Natural killer cell treated with Interleukin-12 subunit alpha and Interleukin-12 subunit beta and Interleukin-15 and Interleukin-18, amount 100 ng/mL, for 72 hours (primary cell): ENCODE data around the gene CFAP299. TPM values are rescaled to one million over a fixed set of nuclear protein-coding genes. Genes with fewer than 3 reads are reported as not detected.

Source experiments
- ATAC-seq, 2 donors: fragments of 150-1000 bp; cut with Tn5 transposase in 1 of 2; sonication (Bioruptor Pico), chemical (Tn5 transposase) in 1 of 2; 2 replicates each; pipeline ENCODE4 v1.10.0; 2021
- DNase-seq: peaks from one replicate; pipeline ENCODE4 v3.0.0; 2022; ENCODE audit warnings: low spot score
- H3K27ac Mint-ChIP-seq, 2 donors: 1 replicate in 1 of 2; 2 replicates in 1 of 2; pipeline ENCODE4 v1.8.0; 2022; ENCODE audit warnings: mixed read lengths in 2 of 2, mild to moderate bottlenecking in 1 of 2, moderate library complexity in 1 of 2
- H3K27me3 Mint-ChIP-seq, 2 donors: 1 replicate in 1 of 2; 2 replicates in 1 of 2; pipeline ENCODE4 v1.8.0; 2022; ENCODE audit warnings: mixed read lengths in 2 of 2
- H3K36me3 Mint-ChIP-seq: one replicate; pipeline ENCODE4 v1.8.0; 2022; ENCODE audit warnings: mixed read lengths
- H3K4me1 Mint-ChIP-seq, 2 donors: 1 replicate in 1 of 2; 2 replicates in 1 of 2; pipeline ENCODE4 v1.8.0; 2022; ENCODE audit warnings: low read depth in 2 of 2, mixed read lengths in 2 of 2, mild to moderate bottlenecking in 1 of 2
- H3K4me3 Mint-ChIP-seq: one replicate; pipeline ENCODE4 v1.8.0; 2022; ENCODE audit warnings: mixed read lengths
- H3K9me3 Mint-ChIP-seq: 2 replicates; pipeline ENCODE4 v1.8.0; 2022; ENCODE audit warnings: mixed read lengths
- total RNA-seq, 2 donors: library from RNA; stranded (reverse); gene quantifications; one replicate each; pipeline ENCODE4 v1.2.3, GENCODE V29; 2022

Gene CFAP299
- total RNA-seq, 2 donors from 2014 or later: not detected

GRCh38 chr4:80926446-80926845, 590.9 kb downstream of the CFAP299 start:
- Mint-ChIP-seq H3K27me3 (no peaks in the 10 kb centered on the region), H3K4me3 (no peak overlapping the region), H3K4me1 (no peaks in the 10 kb centered on the region), H3K27ac (no peak overlapping the region), H3K9me3 (no peaks in the 10 kb centered on the region), H3K36me3 (no peaks in the 10 kb centered on the region)
- ATAC-seq (no peak), DNase-seq (no peak)

GRCh38 chr4:80926891-80927290, 591.4 kb downstream of the CFAP299 start:
- Mint-ChIP-seq H3K4me3 (no peak overlapping the region), H3K9me3 (no peaks in the 10 kb centered on the region), H3K27ac (no peak overlapping the region), H3K36me3 (no peaks in the 10 kb centered on the region), H3K4me1 (no peaks in the 10 kb centered on the region), H3K27me3 (no peaks in the 10 kb centered on the region)
- ATAC-seq (no peak), DNase-seq (no peak)

- Mint-ChIP-seq H3K4me3 (no peak overlapping the region), H3K36me3 (no peaks in the 10 kb centered on the region)
Observed at GRCh38 chr4:80927420-80927819, 591.9 kb downstream of the CFAP299 start.

GRCh38 chr4:80931631-80932081, 596.1 kb downstream of the CFAP299 start:
- Mint-ChIP-seq H3K27me3 (peaks cover 0 to 6% of the 10 kb centered on the region in 2 donors), H3K4me1 (no peaks in the 10 kb centered on the region), H3K27ac (no peak overlapping the region), H3K9me3 (no peaks in the 10 kb centered on the region), H3K4me3 (no peak overlapping the region), H3K36me3 (no peaks in the 10 kb centered on the region)
- ATAC-seq (no peak), DNase-seq (no peak)

More at GRCh38 chr4:80927420-80927819, 591.9 kb downstream of the CFAP299 start:
- Mint-ChIP-seq H3K27me3 (no peaks in the 10 kb centered on the region), H3K27ac (no peak overlapping the region), H3K4me1 (no peaks in the 10 kb centered on the region), H3K9me3 (no peaks in the 10 kb centered on the region)
- ATAC-seq (no peak), DNase-seq (no peak)

- no peak for ATAC-seq
- no peaks in the 10 kb centered on the region for H3K4me1 Mint-ChIP-seq
- no peak for DNase-seq
- no peak overlapping the region for H3K4me3 Mint-ChIP-seq
- no peak overlapping the region for H3K27ac Mint-ChIP-seq
- H3K9me3 Mint-ChIP-seq: peaks cover 2% of the 10 kb centered on the region
- H3K27me3 Mint-ChIP-seq: peaks cover 16 to 21% of the 10 kb centered on the region in 2 donors
- no peaks in the 10 kb centered on the region for H3K36me3 Mint-ChIP-seq
Observed at GRCh38 chr4:80948141-80948540, 612.6 kb downstream of the CFAP299 start.

GRCh38 chr4:80948995-80949394, 613.5 kb downstream of the CFAP299 start:
- ATAC-seq: no peak
- H3K36me3 Mint-ChIP-seq: no peaks in the 10 kb centered on the region
- no peak overlapping the region for H3K27ac Mint-ChIP-seq
- H3K4me3 Mint-ChIP-seq: no peak overlapping the region
- H3K27me3 Mint-ChIP-seq: peaks cover 18 to 21% of the 10 kb centered on the region in 2 donors
- H3K9me3 Mint-ChIP-seq: peaks cover 2% of the 10 kb centered on the region
- no peak for DNase-seq
- no peaks in the 10 kb centered on the region for H3K4me1 Mint-ChIP-seq

- no peak for ATAC-seq
- Mint-ChIP-seq H3K4me1 (no peaks in the 10 kb centered on the region), H3K9me3 (no peaks in the 10 kb centered on the region), H3K4me3 (no peak overlapping the region), H3K27me3 (peaks cover 4 to 10% of the 10 kb centered on the region in 2 donors), H3K36me3 (no peaks in the 10 kb centered on the region), H3K27ac (no peak overlapping the region)
- no peak for DNase-seq
Observed at GRCh38 chr4:80956421-80956820, 620.9 kb downstream of the CFAP299 start.

- ATAC-seq (no peak), DNase-seq (no peak)
- H3K36me3 Mint-ChIP-seq: no peaks in the 10 kb centered on the region
- no peak overlapping the region for H3K4me3 Mint-ChIP-seq
- H3K9me3 Mint-ChIP-seq: no peaks in the 10 kb centered on the region
- no peaks in the 10 kb centered on the region for H3K4me1 Mint-ChIP-seq
- H3K27me3 Mint-ChIP-seq: peaks cover 12 to 20% of the 10 kb centered on the region in 2 donors
- H3K27ac Mint-ChIP-seq: no peak overlapping the region
Observed at GRCh38 chr4:80963051-80963450, 627.5 kb downstream of the CFAP299 start.

- H3K36me3 Mint-ChIP-seq: no peaks in the 10 kb centered on the region
- H3K4me3 Mint-ChIP-seq: no peak overlapping the region
- H3K27me3 Mint-ChIP-seq: peaks cover 18 to 25% of the 10 kb centered on the region in 2 donors
- H3K4me1 Mint-ChIP-seq: no peaks in the 10 kb centered on the region
- H3K9me3 Mint-ChIP-seq: no peaks in the 10 kb centered on the region
- no peak overlapping the region for H3K27ac Mint-ChIP-seq
- no peak for DNase-seq
- no peak for ATAC-seq
Observed at GRCh38 chr4:80967346-80967745, 631.8 kb downstream of the CFAP299 start.

GRCh38 chr4:80980239-80980638, 644.7 kb downstream of the CFAP299 start:
- Mint-ChIP-seq H3K27me3 (peaks cover 12 to 28% of the 10 kb centered on the region in 2 donors), H3K4me1 (no peaks in the 10 kb centered on the region), H3K27ac (no peak overlapping the region), H3K4me3 (no peak overlapping the region), H3K36me3 (no peaks in the 10 kb centered on the region), H3K9me3 (no peaks in the 10 kb centered on the region)
- ATAC-seq (no peak), DNase-seq (no peak)

- H3K9me3 Mint-ChIP-seq: no peaks in the 10 kb centered on the region
- peaks cover 9 to 23% of the 10 kb centered on the region in 2 donors for H3K27me3 Mint-ChIP-seq
- no peak for ATAC-seq
- no peak overlapping the region for H3K4me3 Mint-ChIP-seq
- H3K4me1 Mint-ChIP-seq: peaks cover 0 to 5% of the 10 kb centered on the region in 2 donors
- no peak overlapping the region for H3K27ac Mint-ChIP-seq
- no peaks in the 10 kb centered on the region for H3K36me3 Mint-ChIP-seq
- no peak for DNase-seq
Observed at GRCh38 chr4:80986011-80986410, 650.5 kb downstream of the CFAP299 start.

- no peak overlapping the region for H3K27ac Mint-ChIP-seq
- H3K4me1 Mint-ChIP-seq: peaks cover 0 to 5% of the 10 kb centered on the region in 2 donors
- no peaks in the 10 kb centered on the region for H3K36me3 Mint-ChIP-seq
- DNase-seq: peak; percentile 61
- no peak overlapping the region for H3K4me3 Mint-ChIP-seq
- ATAC-seq: no peak
- no peaks in the 10 kb centered on the region for H3K9me3 Mint-ChIP-seq
- H3K27me3 Mint-ChIP-seq: peaks cover 6 to 15% of the 10 kb centered on the region in 2 donors
Observed at GRCh38 chr4:80989921-80990544, 654.5 kb downstream of the CFAP299 start.

- ATAC-seq: no peak
- no peak overlapping the region for H3K4me3 Mint-ChIP-seq
Observed at GRCh38 chr4:80990851-80991250, 655.3 kb downstream of the CFAP299 start.

GRCh38 chr4:80999943-81000342, 664.4 kb downstream of the CFAP299 start:
- no peak overlapping the region for H3K4me3 Mint-ChIP-seq
- ATAC-seq (no peak), DNase-seq (no peak)
- H3K27me3 Mint-ChIP-seq: peaks cover 0 to 2% of the 10 kb centered on the region in 2 donors
- H3K9me3 Mint-ChIP-seq: no peaks in the 10 kb centered on the region
- no peak overlapping the region for H3K27ac Mint-ChIP-seq
- H3K4me1 Mint-ChIP-seq: peaks cover 18% of the 10 kb centered on the region in 2 donors
- H3K36me3 Mint-ChIP-seq: no peaks in the 10 kb centered on the region

More at GRCh38 chr4:80990851-80991250, 655.3 kb downstream of the CFAP299 start:
- H3K9me3 Mint-ChIP-seq: no peaks in the 10 kb centered on the region
- H3K27ac Mint-ChIP-seq: no peak overlapping the region
- no peaks in the 10 kb centered on the region for H3K36me3 Mint-ChIP-seq
- H3K27me3 Mint-ChIP-seq: peaks cover 6 to 15% of the 10 kb centered on the region in 2 donors
- DNase-seq: no peak
- peaks cover 0 to 5% of the 10 kb centered on the region in 2 donors for H3K4me1 Mint-ChIP-seq
